ENCODE measurements around the gene DHX32. TPM values are rescaled to one million over a fixed set of nuclear protein-coding genes. Genes with fewer than 3 reads are reported as not detected.
"Not testable (repeated sequence)": the region's sequence is repeated elsewhere in the genome, so short reads cannot be mapped to it uniquely, and the experiment has no call there.

The DHX32 gene
- 100 to 1,000 TPM in 1 of 4 donors, 10 to 100 TPM in 3; 13.5 to 105 (median 30.9) TPM for total RNA-seq

- H3K4me1 ChIP-seq, result no peaks in the 10 kb centered on the region
- intact Hi-C loops (cut with DNase I; ENCODE audit: low total_unique reads), result no loop called here
- H3K27me3 ChIP-seq, result no peaks in the 10 kb centered on the region
- no peaks in the 10 kb centered on the region for H3K36me3 ChIP-seq
- no peak for TF ChIP-seq POLR2A (IDR thresholded peaks at IDR 0.05)
- TF ChIP-seq CTCF (IDR thresholded peaks at IDR 0.05), result no peak
- no peak within 1 kb of the TSS for H3K4me3 ChIP-seq
- no peak for DNase-seq
- no peak within 1 kb of the TSS for H3K27ac ChIP-seq
- H3K9me3 ChIP-seq, result no peaks in the 10 kb centered on the region
Observed at GRCh38 chr10:125881192-125881591, at the start of gene DHX32. DHX32 (minus strand) TSS chr10:125881292; CDS start chr10:125880824, 468 bp downstream.

- no peaks in the 10 kb centered on the region for H3K36me3 ChIP-seq
- no peaks in the 10 kb centered on the region for H3K9me3 ChIP-seq
- H3K4me1 ChIP-seq, result no peaks in the 10 kb centered on the region
- TF ChIP-seq CTCF (IDR thresholded peaks at IDR 0.05) (no peak), POLR2A (IDR thresholded peaks at IDR 0.05) (no peak)
- no peak for DNase-seq
- H3K4me3 ChIP-seq, result no peak overlapping the region
- H3K27me3 ChIP-seq, result no peaks in the 10 kb centered on the region
- intact Hi-C loops (cut with DNase I; ENCODE audit: low total_unique reads), result no loop called here
- no peak overlapping the region for H3K27ac ChIP-seq
Observed at GRCh38 chr10:125929618-125930017, 48.5 kb upstream of the DHX32 start.

GRCh38 chr10:125928928-125929585, 48.0 kb upstream of the DHX32 start:
- Histone ChIP-seq H3K27me3 (no peaks in the 10 kb centered on the region), H3K9me3 (no peaks in the 10 kb centered on the region), H3K4me1 (no peaks in the 10 kb centered on the region), H3K27ac (no peak overlapping the region), H3K36me3 (no peaks in the 10 kb centered on the region), H3K4me3 (no peak overlapping the region)
- TF ChIP-seq CTCF (IDR thresholded peaks at IDR 0.05) (no peak), POLR2A (IDR thresholded peaks at IDR 0.05) (no peak)
- no peak for DNase-seq
- intact Hi-C loops (cut with DNase I; ENCODE audit: low total_unique reads), result no loop called here

GRCh38 chr10:125927265-125927664, 46.2 kb upstream of the DHX32 start:
- DNase-seq; H3K27ac ChIP-seq; H3K27me3 ChIP-seq; H3K4me3 ChIP-seq; H3K9me3 ChIP-seq; H3K36me3 ChIP-seq; intact Hi-C loops (cut with DNase I; ENCODE audit: low total_unique reads); H3K4me1 ChIP-seq: not testable (repeated sequence)

- no peaks in the 10 kb centered on the region for H3K27me3 ChIP-seq
- intact Hi-C loops (cut with DNase I; ENCODE audit: low total_unique reads), result no loop called here
- TF ChIP-seq CTCF (IDR thresholded peaks at IDR 0.05) (no peak), POLR2A (IDR thresholded peaks at IDR 0.05) (no peak)
- H3K4me3 ChIP-seq, result no peak overlapping the region
- H3K9me3 ChIP-seq, result no peaks in the 10 kb centered on the region
- no peaks in the 10 kb centered on the region for H3K4me1 ChIP-seq
- H3K36me3 ChIP-seq, result no peaks in the 10 kb centered on the region
- no peak for DNase-seq
- no peak overlapping the region for H3K27ac ChIP-seq
Observed at GRCh38 chr10:125926247-125926646, 45.2 kb upstream of the DHX32 start.

All from uterus (tissue), 4 donors.